Measurements from ENCODE around the gene BTBD1. TPM values are rescaled to one million over a fixed set of nuclear protein-coding genes. Genes with fewer than 3 reads are reported as not detected.

The BTBD1 gene
- total RNA-seq, 2 donors from 2014 or later: 62.3 to 73.4 TPM

- H3K4me3 ChIP-seq: no peak overlapping the region
- ATAC-seq (ENCODE audit: insufficient number of reproducible peaks, low FRiP score, low read depth) (no peak), DNase-seq (ENCODE audit: low spot score) (no peak)
- peaks cover 3% of the 10 kb centered on the region for H3K36me3 ChIP-seq
- no peak overlapping the region for H3K27ac ChIP-seq
- no peaks in the 10 kb centered on the region for H3K9me3 ChIP-seq
- H3K27me3 ChIP-seq (replicated peaks; ENCODE audit: insufficient read depth): no peaks in the 10 kb centered on the region
- H3K4me1 ChIP-seq (ENCODE audit: control insufficient read depth in 1 of 2, low read depth in 2 of 2): no peaks in the 10 kb centered on the region
- no peak for TF ChIP-seq CTCF (IDR thresholded peaks at IDR 0.05)
Observed at GRCh38 chr15:83113881-83114674, 47.0 kb upstream of the BTBD1 start.

- TF ChIP-seq CTCF (IDR thresholded peaks at IDR 0.05): no peak
- peaks cover 0 to 10% of the 10 kb centered on the region in 2 donors for H3K4me1 ChIP-seq (ENCODE audit: control insufficient read depth in 1 of 2, low read depth in 2 of 2)
- no peak overlapping the region for H3K4me3 ChIP-seq
- peaks cover 3% of the 10 kb centered on the region for H3K36me3 ChIP-seq
- H3K27ac ChIP-seq: no peak overlapping the region
- DNase-seq (ENCODE audit: low spot score) (no peak), ATAC-seq (ENCODE audit: insufficient number of reproducible peaks, low FRiP score, low read depth) (no peak)
- no peaks in the 10 kb centered on the region for H3K9me3 ChIP-seq
- no peaks in the 10 kb centered on the region for H3K27me3 ChIP-seq (replicated peaks; ENCODE audit: insufficient read depth)
Observed at GRCh38 chr15:83112956-83113299, 45.9 kb upstream of the BTBD1 start.

GRCh38 chr15:83112233-83112955 is 45.3 kb upstream of the BTBD1 start:
- Histone ChIP-seq H3K4me1 (ENCODE audit: control insufficient read depth in 1 of 2, low read depth in 2 of 2) (peaks cover 0 to 15% of the 10 kb centered on the region in 2 donors), H3K9me3 (no peaks in the 10 kb centered on the region), H3K27ac (no peak overlapping the region), H3K27me3 (replicated peaks; ENCODE audit: insufficient read depth) (no peaks in the 10 kb centered on the region), H3K4me3 (no peak overlapping the region), H3K36me3 (peaks cover 3% of the 10 kb centered on the region)
- no peak for ATAC-seq (ENCODE audit: insufficient number of reproducible peaks, low FRiP score, low read depth)
- DNase-seq (ENCODE audit: low spot score): no peak
- TF ChIP-seq CTCF (IDR thresholded peaks at IDR 0.05): no peak

GRCh38 chr15:83111149-83111548 is 44.1 kb upstream of the BTBD1 start:
- no peak overlapping the region for H3K27ac ChIP-seq
- TF ChIP-seq CTCF (IDR thresholded peaks at IDR 0.05): no peak
- DNase-seq (ENCODE audit: low spot score) (no peak), ATAC-seq (ENCODE audit: insufficient number of reproducible peaks, low FRiP score, low read depth) (no peak)
- H3K27me3 ChIP-seq (replicated peaks; ENCODE audit: insufficient read depth): no peaks in the 10 kb centered on the region
- H3K4me1 ChIP-seq (ENCODE audit: control insufficient read depth in 1 of 2, low read depth in 2 of 2): peaks cover 0 to 15% of the 10 kb centered on the region in 2 donors
- H3K36me3 ChIP-seq: peaks cover 3% of the 10 kb centered on the region
- H3K9me3 ChIP-seq: no peaks in the 10 kb centered on the region
- no peak overlapping the region for H3K4me3 ChIP-seq

GRCh38 chr15:83110381-83110780 is 43.3 kb upstream of the BTBD1 start:
- ATAC-seq (ENCODE audit: insufficient number of reproducible peaks, low FRiP score, low read depth) (no peak), DNase-seq (ENCODE audit: low spot score) (no peak)
- H3K4me1 ChIP-seq (ENCODE audit: control insufficient read depth in 1 of 2, low read depth in 2 of 2): peaks cover 0 to 15% of the 10 kb centered on the region in 2 donors
- no peak for TF ChIP-seq CTCF (IDR thresholded peaks at IDR 0.05)
- H3K4me3 ChIP-seq: no peak overlapping the region
- H3K9me3 ChIP-seq: no peaks in the 10 kb centered on the region
- H3K27me3 ChIP-seq (replicated peaks; ENCODE audit: insufficient read depth): no peaks in the 10 kb centered on the region
- no peak overlapping the region for H3K27ac ChIP-seq
- peaks cover 3% of the 10 kb centered on the region for H3K36me3 ChIP-seq
